Retinal pigment epithelial cell (primary cell): Measurements from ENCODE around the gene C2orf78.
"Not testable (repeated sequence)": the region's sequence is repeated elsewhere in the genome, so short reads cannot be mapped to it uniquely, and the experiment has no call there.

Source experiments
- DNase-seq: peaks from one replicate; pipeline ENCODE4 v3.0.0-alpha.2; 2010; ENCODE audit warnings: low read depth
- H3K4me3 ChIP-seq: 2 replicates; pipeline ENCODE4 v1.5.1; 2011; ENCODE audit warnings: mild to moderate bottlenecking, low read length, control low read depth, moderate library complexity
- CTCF ChIP-seq: conservative IDR thresholded peaks from 2 replicates; pipeline ENCODE4 v1.5.1; 2011; ENCODE audit warnings: low read depth, low read length, control low read depth, inconsistent platforms

C2orf78 gene

GRCh38 chr2:73770725-73771124 is 13.3 kb upstream of the C2orf78 start:
- no peak for TF ChIP-seq CTCF
- DNase-seq, result no peak
- H3K4me3 ChIP-seq, result no peak overlapping the region

- no peak for DNase-seq
- no peak for TF ChIP-seq CTCF
- H3K4me3 ChIP-seq, result no peak overlapping the region
These were observed 11.2 kb upstream of the C2orf78 start for GRCh38 chr2:73772819-73773218.

GRCh38 chr2:73776381-73776780 is 7.6 kb upstream of the C2orf78 start:
- DNase-seq, result no peak
- TF ChIP-seq CTCF, result no peak
- no peak overlapping the region for H3K4me3 ChIP-seq

GRCh38 chr2:73776869-73777519 is 7.0 kb upstream of the C2orf78 start:
- no peak overlapping the region for H3K4me3 ChIP-seq
- no peak for TF ChIP-seq CTCF
- DNase-seq, result peak; percentile 31

- H3K4me3 ChIP-seq, result peak overlapping the region; percentile 83
- not testable (repeated sequence) for DNase-seq
These were observed 5.0 kb upstream of the C2orf78 start for GRCh38 chr2:73778867-73779466.

GRCh38 chr2:73779467-73780236 is 4.3 kb upstream of the C2orf78 start, which contains the start of gene DUSP11:
Gene DUSP11 (minus strand): TSS chr2:73780103. CDS start chr2:73779974, 129 bp downstream.
- peak; percentile 97 for TF ChIP-seq CTCF
- peak within 1 kb of the TSS; percentile 83 for H3K4me3 ChIP-seq
- peak; percentile 66 for DNase-seq

GRCh38 chr2:73780237-73780582 is 3.8 kb upstream of the C2orf78 start:
- no peak for TF ChIP-seq CTCF
- peak overlapping the region; percentile 83 for H3K4me3 ChIP-seq
- no peak for DNase-seq

- peak overlapping the region; percentile 12 for H3K4me3 ChIP-seq
- DNase-seq, result not testable (repeated sequence)
These were observed 581 bp upstream of the C2orf78 start for GRCh38 chr2:73783402-73783801.
